ENCODE data around the gene CAMK2D. TPM values are rescaled to one million over a fixed set of nuclear protein-coding genes. Genes with fewer than 3 reads are reported as not detected.

CAMK2D gene
- total and polyA plus RNA-seq, 7 donors, result 24.3 to 78.1 (median 54.0) TPM

- no peak overlapping the region for H3K4me3 ChIP-seq
- H3K27me3 ChIP-seq, result no peaks in the 10 kb centered on the region
- H3K4me1 ChIP-seq, result peaks cover 0 to 77% (median 50%) of the 10 kb centered on the region in 4 donors
- intact Hi-C loops (cut with DNase I), result no loop called here
- no peak overlapping the region for H3K27ac ChIP-seq
- H3K9me3 ChIP-seq, result no peaks in the 10 kb centered on the region
- DNase-seq, result no peak
- H3K36me3 ChIP-seq, result no peaks in the 10 kb centered on the region
- no peak for TF ChIP-seq POLR2AphosphoS5 (IDR thresholded peaks at IDR 0.05)
- TF ChIP-seq POLR2A (IDR thresholded peaks at IDR 0.05), result no peak
- TF ChIP-seq CTCF (IDR thresholded peaks at IDR 0.05), result no peak
- no peak for TF ChIP-seq EP300 (IDR thresholded peaks at IDR 0.05)
Measured at GRCh38 chr4:113636877-113637276, 124.7 kb downstream of the CAMK2D start.

- H3K4me3 ChIP-seq, result no peak overlapping the region
- H3K4me1 ChIP-seq, result peaks cover 0 to 77% (median 49%) of the 10 kb centered on the region in 4 donors
- H3K27me3 ChIP-seq, result no peaks in the 10 kb centered on the region
- no peaks in the 10 kb centered on the region for H3K36me3 ChIP-seq
- intact Hi-C loops (cut with DNase I), result no loop called here
- TF ChIP-seq EP300 (IDR thresholded peaks at IDR 0.05) (no peak), CTCF (IDR thresholded peaks at IDR 0.05) (no peak), POLR2A (IDR thresholded peaks at IDR 0.05) (no peak), POLR2AphosphoS5 (IDR thresholded peaks at IDR 0.05) (no peak)
- H3K27ac ChIP-seq, result no peak overlapping the region
- DNase-seq, result no peak
- WGBS, 2 donors, result 62 to 88% methylated on average over 3 of the region's 3 CpGs
- no peaks in the 10 kb centered on the region for H3K9me3 ChIP-seq
Measured at GRCh38 chr4:113636438-113636818, 125.1 kb downstream of the CAMK2D start.

- Histone ChIP-seq H3K36me3 (no peaks in the 10 kb centered on the region), H3K27ac (no peak overlapping the region), H3K4me3 (no peak overlapping the region), H3K27me3 (no peaks in the 10 kb centered on the region), H3K9me3 (no peaks in the 10 kb centered on the region), H3K4me1 (peaks cover 0 to 72% (median 48%) of the 10 kb centered on the region in 4 donors)
- 94 to 98% methylated on average over 3 of the region's 3 CpGs for WGBS, 2 donors
- intact Hi-C loops (cut with DNase I), result no loop called here
- TF ChIP-seq POLR2AphosphoS5 (IDR thresholded peaks at IDR 0.05) (no peak), EP300 (IDR thresholded peaks at IDR 0.05) (no peak), POLR2A (IDR thresholded peaks at IDR 0.05) (no peak), CTCF (IDR thresholded peaks at IDR 0.05) (no peak)
- no peak for DNase-seq
Measured at GRCh38 chr4:113635739-113636437, 125.7 kb downstream of the CAMK2D start.

GRCh38 chr4:113634081-113634969 is 127.2 kb downstream of the CAMK2D start:
- H3K27ac ChIP-seq, result no peak overlapping the region
- intact Hi-C loops (cut with DNase I), result no loop called here
- no peaks in the 10 kb centered on the region for H3K9me3 ChIP-seq
- DNase-seq, result no peak
- no peaks in the 10 kb centered on the region for H3K27me3 ChIP-seq
- no peaks in the 10 kb centered on the region for H3K36me3 ChIP-seq
- TF ChIP-seq POLR2A (IDR thresholded peaks at IDR 0.05) (no peak), POLR2AphosphoS5 (IDR thresholded peaks at IDR 0.05) (no peak), CTCF (IDR thresholded peaks at IDR 0.05) (no peak), EP300 (IDR thresholded peaks at IDR 0.05) (no peak)
- WGBS, 2 donors, result 47 to 73% methylated on average over 3 of the region's 3 CpGs
- peaks cover 0 to 57% (median 36%) of the 10 kb centered on the region in 4 donors for H3K4me1 ChIP-seq
- no peak overlapping the region for H3K4me3 ChIP-seq

Measured in sigmoid colon (tissue), 7 donors.